ENCODE measurements around the gene FADS2. TPM values are rescaled to one million over a fixed set of nuclear protein-coding genes. Genes with fewer than 3 reads are reported as not detected.

Gene FADS2
- total and polyA plus RNA-seq, 2 experiments from 2014 or later, result 124 to 392 TPM

GRCh38 chr11:61864814-61865775 lies 37.0 kb downstream of the FADS2 start:
- no peak overlapping the region for H3K27ac Mint-ChIP-seq
- 0 out of 2 replicates have a peak, but pooled peaks cover 3% of the 10 kb centered on the region for H3K4me1 ChIP-seq (ENCODE audit: insufficient read depth)
- no peak overlapping the region for H2AFZ ChIP-seq
- no peaks in the 10 kb centered on the region for H3K9me2 ChIP-seq (ENCODE audit: insufficient read depth)
- TF ChIP-seq NANOG (IDR thresholded peaks at IDR 0.05; ENCODE audit: borderline replicate concordance) (no peak), EZH2phosphoT487 (IDR thresholded peaks at IDR 0.05; ENCODE audit: unreplicated experiment) (no peak), CTCF (conservative IDR thresholded peaks at IDR 0.05; ENCODE audit: low read depth in 2 of 2) (no peak), JUNB (IDR thresholded peaks at IDR 0.05; ENCODE audit: unreplicated experiment) (no peak), CREB1 (CRISPR knock-in tag; IDR thresholded peaks at IDR 0.05; ENCODE audit: low read depth) (no peak), STAT1 (IDR thresholded peaks at IDR 0.05; ENCODE audit: unreplicated experiment) (no peak)
- TF ChIP-seq, protein P1, sequence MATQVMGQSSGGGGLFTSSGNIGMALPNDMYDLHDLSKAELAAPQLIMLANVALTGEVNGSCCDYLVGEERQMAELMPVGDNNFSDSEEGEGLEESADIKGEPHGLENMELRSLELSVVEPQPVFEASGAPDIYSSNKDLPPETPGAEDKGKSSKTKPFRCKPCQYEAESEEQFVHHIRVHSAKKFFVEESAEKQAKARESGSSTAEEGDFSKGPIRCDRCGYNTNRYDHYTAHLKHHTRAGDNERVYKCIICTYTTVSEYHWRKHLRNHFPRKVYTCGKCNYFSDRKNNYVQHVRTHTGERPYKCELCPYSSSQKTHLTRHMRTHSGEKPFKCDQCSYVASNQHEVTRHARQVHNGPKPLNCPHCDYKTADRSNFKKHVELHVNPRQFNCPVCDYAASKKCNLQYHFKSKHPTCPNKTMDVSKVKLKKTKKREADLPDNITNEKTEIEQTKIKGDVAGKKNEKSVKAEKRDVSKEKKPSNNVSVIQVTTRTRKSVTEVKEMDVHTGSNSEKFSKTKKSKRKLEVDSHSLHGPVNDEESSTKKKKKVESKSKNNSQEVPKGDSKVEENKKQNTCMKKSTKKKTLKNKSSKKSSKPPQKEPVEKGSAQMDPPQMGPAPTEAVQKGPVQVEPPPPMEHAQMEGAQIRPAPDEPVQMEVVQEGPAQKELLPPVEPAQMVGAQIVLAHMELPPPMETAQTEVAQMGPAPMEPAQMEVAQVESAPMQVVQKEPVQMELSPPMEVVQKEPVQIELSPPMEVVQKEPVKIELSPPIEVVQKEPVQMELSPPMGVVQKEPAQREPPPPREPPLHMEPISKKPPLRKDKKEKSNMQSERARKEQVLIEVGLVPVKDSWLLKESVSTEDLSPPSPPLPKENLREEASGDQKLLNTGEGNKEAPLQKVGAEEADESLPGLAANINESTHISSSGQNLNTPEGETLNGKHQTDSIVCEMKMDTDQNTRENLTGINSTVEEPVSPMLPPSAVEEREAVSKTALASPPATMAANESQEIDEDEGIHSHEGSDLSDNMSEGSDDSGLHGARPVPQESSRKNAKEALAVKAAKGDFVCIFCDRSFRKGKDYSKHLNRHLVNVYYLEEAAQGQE (IDR thresholded peaks at IDR 0.05; ENCODE audit: unreplicated experiment), result no peak
- peaks cover 11% of the 10 kb centered on the region for H3F3A ChIP-seq (replicated peaks; ENCODE audit: low read depth)
- no peak overlapping the region for H3K4me3 Mint-ChIP-seq
- H3K27me3 Mint-ChIP-seq (ENCODE audit: insufficient read depth, low read depth, poor library complexity), result peaks cover 4% of the 10 kb centered on the region
- no peak overlapping the region for H3K4me3 ChIP-seq
- peaks cover 53% of the 10 kb centered on the region for H3K36me3 Mint-ChIP-seq (ENCODE audit: low read depth)
- no peak overlapping the region for H3K27ac ChIP-seq (ENCODE audit: low read depth)
- peaks cover 11% of the 10 kb centered on the region for H3K4me1 Mint-ChIP-seq
- DNase-seq (ENCODE audit: low spot score), result no peak
- H4K20me1 ChIP-seq (replicated peaks; ENCODE audit: insufficient read depth), result peaks cover 2% of the 10 kb centered on the region; the same call in 1 of the 2 replicates
- H3K27me3 ChIP-seq (ENCODE audit: insufficient read depth), result no peaks in the 10 kb centered on the region
- H3K36me3 ChIP-seq (ENCODE audit: insufficient read depth), result peaks cover 15% of the 10 kb centered on the region
- no peak overlapping the region for H3K4me2 ChIP-seq
- no peaks in the 10 kb centered on the region; the same call in 2 of the 3 replicates for H3K9me3 Mint-ChIP-seq
- no peaks in the 10 kb centered on the region for H3K79me2 ChIP-seq (replicated peaks; ENCODE audit: insufficient read depth)
- no peak for ATAC-seq
